CD4-positive, alpha-beta memory T cell (primary cell): ENCODE results near the gene DNAL1. TPM values are rescaled to one million over a fixed set of nuclear protein-coding genes. Genes with fewer than 3 reads are reported as not detected.
A peak's percentile ranks its signal among the peaks of the same experiment; 100 is the strongest.
"Not testable (repeated sequence)": the region's sequence is repeated elsewhere in the genome, so short reads cannot be mapped to it uniquely, and the experiment has no call there.

Experiments
- CTCF ChIA-PET: fragments of 350-600 bp; sonication (Branson Sonifier 250); formaldehyde crosslinking; loops from one replicate; lab custom pipeline; 2021; ENCODE audit warnings: inconsistent platforms; ENCODE audit not compliant: partially characterized antibody; lab: Charles Lee
- POLR2A ChIA-PET: fragments of 350-600 bp; sonication (Branson Sonifier 250); formaldehyde crosslinking; loops from one replicate; lab custom pipeline; 2021; ENCODE audit not compliant: partially characterized antibody; lab: Charles Lee
- DNase-seq, 5 donors: peaks; one replicate each; pipeline versions ENCODE4 v3.0.0 to v3.0.0-alpha.2; 2020 to 2022; ENCODE audit warnings: mixed read lengths in 1 of 5
- H3K27ac ChIP-seq: one replicate; pipeline ENCODE4 v1.7.0; 2013; ENCODE audit warnings: low read depth, low read length
- H3K27me3 ChIP-seq: 2 replicates; pipeline ENCODE4 v1.7.0; 2013; ENCODE audit warnings: mild to moderate bottlenecking, low read length, moderate library complexity; ENCODE audit not compliant: insufficient read depth
- H3K36me3 ChIP-seq: 2 replicates; pipeline ENCODE4 v1.7.0; 2013; ENCODE audit warnings: mild to moderate bottlenecking, low read length, moderate library complexity; ENCODE audit not compliant: insufficient read depth
- H3K4me1 ChIP-seq: 2 replicates; pipeline ENCODE4 v1.7.0; 2013; ENCODE audit warnings: mild to moderate bottlenecking, low read length, moderate library complexity; ENCODE audit not compliant: insufficient read depth
- H3K4me3 ChIP-seq, 2 donors: one replicate each; pipeline ENCODE4 v1.7.0; 2013; ENCODE audit warnings: low read length in 2 of 2, mild to moderate bottlenecking in 1 of 2
- H3K9me3 ChIP-seq, 2 donors: one replicate each; pipeline ENCODE4 v1.7.0; 2013; ENCODE audit warnings: low read length in 2 of 2, control low read depth in 1 of 2; ENCODE audit not compliant: control insufficient read depth in 1 of 2
- H3K27ac Mint-ChIP-seq, 7 donors: one replicate each; pipeline ENCODE4 v1.8.0; 2020 to 2021; ENCODE audit warnings: mixed read lengths in 7 of 7, mild to moderate bottlenecking in 6 of 7, inconsistent platforms in 3 of 7, moderate library complexity in 3 of 7
- H3K27me3 Mint-ChIP-seq, 2 donors: one replicate each; pipeline ENCODE4 v1.8.0; 2020 to 2021; ENCODE audit warnings: mixed read lengths in 2 of 2
- H3K36me3 Mint-ChIP-seq, 2 donors: one replicate each; pipeline ENCODE4 v1.8.0; 2020 to 2021; ENCODE audit warnings: mixed read lengths in 2 of 2, inconsistent platforms in 1 of 2, mild to moderate bottlenecking in 1 of 2
- H3K4me1 Mint-ChIP-seq, 4 donors: one replicate each; pipeline ENCODE4 v1.8.0; 2020 to 2021; ENCODE audit warnings: mixed read lengths in 4 of 4, mild to moderate bottlenecking in 1 of 4
- H3K4me3 Mint-ChIP-seq, 8 donors: one replicate each; pipeline ENCODE4 v1.8.0; 2020 to 2021; ENCODE audit warnings: mixed read lengths in 8 of 8, mild to moderate bottlenecking in 7 of 8, moderate library complexity in 6 of 8, inconsistent platforms in 3 of 8
- H3K9me3 Mint-ChIP-seq, 8 donors: one replicate each; pipeline ENCODE4 v1.8.0; 2020 to 2021; ENCODE audit warnings: mixed read lengths in 8 of 8, mild to moderate bottlenecking in 5 of 8, inconsistent platforms in 3 of 8, moderate library complexity in 1 of 8
- intact Hi-C: fragments of 100-400 bp; cut with micrococcal nuclease; formaldehyde crosslinking; loops from one replicate; pipeline ENCODE4 v1.15.1; 2023
- polyA plus RNA-seq, 2 donors: library from polyadenylated mRNA; unstranded; fragments of 300-500 nt; fragmentation: Illumina TruSeq; gene quantifications; one replicate each; pipeline ENCODE4 v1.2.3, GENCODE V29; 2021
- total RNA-seq, 2 experiments: library from RNA; stranded (reverse); gene quantifications; one replicate each; pipeline ENCODE4 v1.2.3, GENCODE V29; 2021

The DNAL1 gene
- total and polyA plus RNA-seq, 4 experiments from 2014 or later, result 5.4 to 8.6 (median 8.1) TPM

- Histone ChIP-seq H3K4me1 (no peaks in the 10 kb centered on the region), H3K27me3 (no peaks in the 10 kb centered on the region), H3K9me3 (no peaks in the 10 kb centered on the region), H3K4me3 (no peak overlapping the region), H3K36me3 (no peaks in the 10 kb centered on the region), H3K27ac (no peak overlapping the region)
- Mint-ChIP-seq H3K36me3 (peaks cover 2 to 20% of the 10 kb centered on the region in 2 donors), H3K27me3 (no peaks in the 10 kb centered on the region), H3K4me1 (no peaks in the 10 kb centered on the region), H3K27ac (no peak overlapping the region), H3K9me3 (peaks cover 0 to 2% (median 0%) of the 10 kb centered on the region in 8 donors), H3K4me3 (no peak overlapping the region)
- ChIA-PET CTCF (no interaction called here), POLR2A (no interaction called here)
- intact Hi-C loops, result no loop called here
- DNase-seq, result no peak
Observed at GRCh38 chr14:73695082-73695481, 50.3 kb downstream of the DNAL1 start.

- intact Hi-C loops, result no loop called here
- Histone ChIP-seq H3K36me3 (no peaks in the 10 kb centered on the region), H3K9me3 (no peaks in the 10 kb centered on the region), H3K4me1 (no peaks in the 10 kb centered on the region), H3K27ac (no peak overlapping the region), H3K4me3 (no peak overlapping the region), H3K27me3 (no peaks in the 10 kb centered on the region)
- no peaks in the 10 kb centered on the region for H3K4me1 Mint-ChIP-seq
- H3K4me3 Mint-ChIP-seq, result no peak overlapping the region
- no peak overlapping the region for H3K27ac Mint-ChIP-seq
- CTCF ChIA-PET, result no interaction called here
- POLR2A ChIA-PET, result no interaction called here
- no peak for DNase-seq
- no peaks in the 10 kb centered on the region for H3K27me3 Mint-ChIP-seq
- H3K36me3 Mint-ChIP-seq, result peaks cover 0 to 16% of the 10 kb centered on the region in 2 donors
- H3K9me3 Mint-ChIP-seq, result peaks cover 0 to 2% (median 0%) of the 10 kb centered on the region in 8 donors
Observed at GRCh38 chr14:73695997-73696396, 51.2 kb downstream of the DNAL1 start.

- Histone ChIP-seq H3K27me3 (no peaks in the 10 kb centered on the region), H3K36me3 (no peaks in the 10 kb centered on the region), H3K27ac (no peak overlapping the region), H3K4me3 (no peak overlapping the region), H3K9me3 (no peaks in the 10 kb centered on the region), H3K4me1 (no peaks in the 10 kb centered on the region)
- peaks cover 0 to 1% (median 0%) of the 10 kb centered on the region in 4 donors for H3K4me1 Mint-ChIP-seq
- ChIA-PET CTCF (no interaction called here), POLR2A (no interaction called here)
- no peak for DNase-seq
- H3K4me3 Mint-ChIP-seq, result no peak overlapping the region
- intact Hi-C loops, result no loop called here
- H3K36me3 Mint-ChIP-seq, result peaks cover 0 to 16% of the 10 kb centered on the region in 2 donors
- no peaks in the 10 kb centered on the region for H3K27me3 Mint-ChIP-seq
- H3K9me3 Mint-ChIP-seq, result peaks cover 0 to 2% (median 0%) of the 10 kb centered on the region in 8 donors
- no peak overlapping the region for H3K27ac Mint-ChIP-seq
Observed at GRCh38 chr14:73696466-73697400, 51.9 kb downstream of the DNAL1 start.

GRCh38 chr14:73700325-73700724 lies 55.5 kb downstream of the DNAL1 start:
- CTCF ChIA-PET, result no interaction called here
- Histone ChIP-seq H3K36me3 (no peaks in the 10 kb centered on the region), H3K27me3 (no peaks in the 10 kb centered on the region), H3K27ac (no peak overlapping the region), H3K4me3 (no peak overlapping the region), H3K9me3 (no peaks in the 10 kb centered on the region), H3K4me1 (no peaks in the 10 kb centered on the region)
- DNase-seq, result no peak
- Mint-ChIP-seq H3K27me3 (no peaks in the 10 kb centered on the region), H3K27ac (peak overlapping the region in 1 of 7 donors; percentile 28), H3K9me3 (no peaks in the 10 kb centered on the region), H3K4me3 (no peak overlapping the region), H3K4me1 (peaks cover 0 to 1% (median 0%) of the 10 kb centered on the region in 4 donors), H3K36me3 (peaks cover 0 to 5% of the 10 kb centered on the region in 2 donors)
- intact Hi-C loops, result no loop called here
- POLR2A ChIA-PET, result no interaction called here

GRCh38 chr14:73708076-73708475 lies 63.3 kb downstream of the DNAL1 start:
- POLR2A ChIA-PET, result not testable (repeated sequence)

GRCh38 chr14:73709904-73710469 lies 65.2 kb downstream of the DNAL1 start:
- no peaks in the 10 kb centered on the region for H3K27me3 ChIP-seq
- H3K27ac ChIP-seq, result no peak overlapping the region
- no peaks in the 10 kb centered on the region for H3K27me3 Mint-ChIP-seq
- intact Hi-C loops, result loop anchor here (5.0 kb wide), 2 partner anchors 52 to 77 kb away; a partner anchor contains a TSS
- peaks cover 19 to 35% (median 22%) of the 10 kb centered on the region in 4 donors for H3K4me1 Mint-ChIP-seq
- ChIA-PET CTCF (interaction anchor here (3.8 to 4.0 kb wide), 2 partner anchors 19 to 77 kb away, joined by 14 to 19 read pairs; no protein-coding TSS in a partner anchor), POLR2A (interaction anchor here (1.2 to 4.9 kb wide), 4 partner anchors 77 to 240 kb away, joined by 3 to 57 read pairs (median 10); partner anchors contain the start of genes ACOT6, COQ6, FAM161B and PTGR2)
- H3K4me3 Mint-ChIP-seq, result peak overlapping the region in 6 of 8 donors; percentile 7 to 77 (median 65)
- peaks cover 0 to 5% (median 0%) of the 10 kb centered on the region in 8 donors for H3K9me3 Mint-ChIP-seq
- no peak for DNase-seq
- no peaks in the 10 kb centered on the region for H3K36me3 ChIP-seq
- peaks cover 5 to 19% of the 10 kb centered on the region in 2 donors for H3K36me3 Mint-ChIP-seq
- peaks cover 26% of the 10 kb centered on the region for H3K4me1 ChIP-seq
- peak overlapping the region; percentile 19 to 84 (median 38) for H3K27ac Mint-ChIP-seq
- no peaks in the 10 kb centered on the region for H3K9me3 ChIP-seq
- no peak overlapping the region for H3K4me3 ChIP-seq

More at GRCh38 chr14:73708076-73708475, 63.3 kb downstream of the DNAL1 start:
- DNase-seq, H3K4me3 Mint-ChIP-seq, H3K36me3 ChIP-seq, H3K9me3 ChIP-seq, CTCF ChIA-PET, intact Hi-C loops, H3K27ac ChIP-seq, H3K27me3 ChIP-seq, H3K4me3 ChIP-seq, H3K27me3 Mint-ChIP-seq, H3K36me3 Mint-ChIP-seq, H3K9me3 Mint-ChIP-seq: not testable (repeated sequence)
- peaks cover 20% of the 10 kb centered on the region for H3K4me1 ChIP-seq
- H3K27ac Mint-ChIP-seq, result peak overlapping the region in 3 of 7 donors; percentile 26 to 49 (median 35)
- H3K4me1 Mint-ChIP-seq, result peaks cover 12 to 23% (median 13%) of the 10 kb centered on the region in 4 donors

- no peak overlapping the region for H3K4me3 ChIP-seq
- no peaks in the 10 kb centered on the region for H3K9me3 ChIP-seq
- Mint-ChIP-seq H3K36me3 (peaks cover 5 to 22% of the 10 kb centered on the region in 2 donors), H3K4me3 (peak overlapping the region in 2 of 8 donors; percentile 4 to 22), H3K27me3 (no peaks in the 10 kb centered on the region), H3K27ac (no peak overlapping the region), H3K9me3 (peaks cover 0 to 5% (median 0%) of the 10 kb centered on the region in 8 donors), H3K4me1 (peaks cover 19 to 35% (median 24%) of the 10 kb centered on the region in 4 donors)
- no peak overlapping the region for H3K27ac ChIP-seq
- no peaks in the 10 kb centered on the region for H3K27me3 ChIP-seq
- no peak for DNase-seq
- POLR2A ChIA-PET, result interaction anchor here (0.9 to 4.9 kb wide), 9 partner anchors 11 to 239 kb away, joined by 3 to 57 read pairs (median 6); partner anchors contain the start of genes ACOT6, COQ6, FAM161B and PTGR2
- CTCF ChIA-PET, result interaction anchor here (1.3 to 4.0 kb wide), 3 partner anchors 18 to 142 kb away, joined by 3 to 19 read pairs (median 14); partner anchors contain the start of gene ACOT2
- H3K4me1 ChIP-seq, result peaks cover 26% of the 10 kb centered on the region
- intact Hi-C loops, result loop anchor here (5.0 kb wide), 2 partner anchors 52 to 77 kb away; a partner anchor contains a TSS
- peaks cover 4% of the 10 kb centered on the region for H3K36me3 ChIP-seq
Observed at GRCh38 chr14:73710737-73711136, 66.0 kb downstream of the DNAL1 start.
